Stimulated activated CD8-positive, alpha-beta memory T cell treated with anti-CD3 and anti-CD28 coated beads, Interleukin-7, amount 100 ng/mL, for 1 hour (primary cell): ENCODE measurements around the gene DAO.
"Not testable (repeated sequence)": the region's sequence is repeated elsewhere in the genome, so short reads cannot be mapped to it uniquely, and the experiment has no call there.

Source experiments
- DNase-seq, 2 donors: peaks; one replicate each; pipeline ENCODE4 v3.0.0-alpha.2; 2020; ENCODE audit warnings: low read depth in 2 of 2

DAO gene

DNA sequence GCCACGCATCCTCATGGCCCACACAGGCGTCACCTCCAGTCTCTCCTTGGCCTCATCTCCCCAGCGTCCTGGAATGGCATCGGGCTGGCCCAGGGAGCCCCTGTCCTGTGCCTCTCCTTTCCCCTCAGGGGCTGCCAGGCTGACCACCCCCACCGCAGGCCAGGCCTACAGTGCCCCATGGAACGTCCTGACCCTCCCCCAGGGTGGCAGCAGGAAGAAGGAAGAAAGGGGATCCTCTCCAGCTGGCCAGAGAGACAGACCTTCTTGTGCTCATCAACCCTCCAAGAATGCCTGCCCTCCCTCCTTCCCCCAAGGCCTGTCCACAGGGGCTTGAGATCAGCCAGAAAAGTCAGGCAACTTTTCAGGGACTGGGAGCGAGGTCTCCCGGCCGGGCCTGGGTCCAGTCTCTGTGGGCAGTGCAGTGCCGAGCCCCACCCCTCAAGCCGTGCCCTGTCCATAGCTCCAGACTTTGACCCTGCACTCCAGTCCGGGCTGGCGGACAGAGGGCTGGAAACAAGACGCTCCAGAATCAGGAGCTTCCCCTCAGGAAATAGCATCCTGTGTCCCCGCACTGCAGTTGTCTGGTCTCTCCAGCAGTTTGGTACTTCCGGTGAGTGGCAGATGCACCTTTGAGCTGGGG lies at the start of gene DAO:
Gene DAO (plus strand): TSS at position 478 of the 640 bp plus-strand sequence. CDS start 4,915 bp downstream, outside the sequence.
- no peak for DNase-seq

DNA sequence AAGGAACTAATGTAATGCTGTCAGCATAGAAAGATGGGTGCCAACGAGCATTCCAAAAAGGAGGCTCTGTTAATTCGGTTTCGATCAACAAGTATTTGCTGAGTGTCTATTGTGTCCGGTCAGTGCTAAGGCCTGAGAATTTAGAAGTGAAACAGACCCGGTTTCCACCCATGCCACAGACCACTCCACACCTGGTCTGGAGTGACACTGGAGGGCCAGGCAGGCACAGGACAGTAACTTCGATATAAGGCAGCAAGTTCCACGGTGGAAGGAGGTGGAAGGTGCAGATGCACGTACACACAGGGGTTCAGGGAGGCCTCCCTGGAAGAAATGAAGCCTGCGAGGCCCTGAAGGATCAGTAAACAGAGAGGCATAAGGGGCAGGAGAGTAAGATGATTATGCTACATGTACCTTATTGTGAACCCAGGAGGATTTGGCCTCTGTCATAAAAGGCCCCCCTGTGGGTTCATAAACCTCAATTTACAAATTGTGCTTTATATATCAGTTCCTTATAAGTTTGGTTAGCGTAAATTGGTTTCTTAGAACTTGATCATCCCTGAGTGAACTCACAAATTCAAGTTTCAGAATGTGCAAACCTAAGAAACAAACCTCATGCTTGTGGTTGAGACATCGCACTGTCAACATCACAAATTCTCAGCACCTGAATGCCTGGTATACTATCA lies 48.4 kb upstream of the DAO start:
- no peak for DNase-seq

DNA sequence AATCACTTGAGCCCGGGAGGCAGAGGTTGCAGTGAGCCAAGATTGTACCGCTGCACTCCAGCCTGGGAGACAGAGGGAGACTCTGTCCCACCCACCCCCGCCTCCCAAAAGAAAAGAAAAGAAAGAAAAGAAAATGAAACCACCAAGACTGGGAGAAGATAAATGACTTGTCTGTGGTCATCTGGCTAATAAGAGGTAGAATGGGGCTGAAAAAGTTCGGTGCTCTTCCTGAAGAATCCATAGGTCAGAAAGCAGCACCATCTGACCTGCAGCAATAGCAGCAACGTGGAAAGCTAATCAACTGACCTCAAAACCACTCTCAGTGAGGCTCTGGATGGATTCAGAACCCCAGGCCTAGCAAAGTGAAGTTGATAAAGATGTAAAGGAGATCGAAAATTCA lies 47.7 kb upstream of the DAO start:
- no peak for DNase-seq

DNA sequence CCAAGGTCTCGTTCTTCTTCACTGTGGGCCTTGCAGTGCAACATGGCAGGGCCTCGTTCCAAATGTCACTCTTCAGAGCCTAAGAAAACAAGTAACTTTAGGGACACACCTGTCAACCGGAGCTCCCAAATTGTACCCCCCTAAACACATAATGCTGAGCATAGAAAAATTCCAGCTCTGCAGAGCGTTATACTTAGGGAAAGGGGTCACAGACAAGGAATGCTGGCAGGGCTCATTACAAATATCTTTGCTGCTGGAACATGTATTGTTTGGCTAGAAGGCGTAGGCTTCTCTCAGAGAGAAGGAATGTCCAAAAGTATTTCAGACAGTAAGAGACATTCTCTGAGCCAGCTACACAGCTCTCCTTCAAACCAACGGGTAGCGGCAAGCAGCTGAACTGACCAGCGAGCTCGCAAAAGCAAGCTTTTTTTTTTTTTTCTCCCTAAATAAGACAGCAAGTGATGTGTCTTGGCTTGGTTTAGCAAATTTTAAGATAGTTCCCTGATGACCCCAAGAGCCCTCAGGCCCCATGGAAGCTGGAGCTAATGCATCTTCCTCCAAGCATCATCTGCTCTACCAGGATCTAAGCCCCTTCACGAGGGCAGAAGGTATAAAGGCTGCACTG lies 47.0 kb upstream of the DAO start:
- no peak for DNase-seq

DNA sequence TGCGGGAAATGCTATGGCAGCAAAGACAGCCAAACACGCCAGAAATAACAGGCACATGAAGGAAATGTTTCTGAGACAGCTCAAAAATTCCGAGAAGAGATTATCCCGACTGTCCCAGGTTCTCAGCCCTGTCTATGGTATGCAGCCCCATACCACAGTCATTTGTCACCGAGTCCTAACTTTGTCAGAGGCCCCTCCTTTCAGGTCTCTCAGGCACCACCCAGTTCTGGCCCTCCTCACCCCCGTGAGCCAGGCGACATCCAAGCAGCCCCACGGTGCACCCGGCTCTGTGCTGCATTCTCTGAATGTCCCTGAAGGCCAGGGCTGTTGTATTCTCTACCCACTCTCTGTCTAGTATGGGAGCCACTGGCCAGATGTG lies 46.5 kb upstream of the DAO start:
- DNase-seq: no peak

DNA sequence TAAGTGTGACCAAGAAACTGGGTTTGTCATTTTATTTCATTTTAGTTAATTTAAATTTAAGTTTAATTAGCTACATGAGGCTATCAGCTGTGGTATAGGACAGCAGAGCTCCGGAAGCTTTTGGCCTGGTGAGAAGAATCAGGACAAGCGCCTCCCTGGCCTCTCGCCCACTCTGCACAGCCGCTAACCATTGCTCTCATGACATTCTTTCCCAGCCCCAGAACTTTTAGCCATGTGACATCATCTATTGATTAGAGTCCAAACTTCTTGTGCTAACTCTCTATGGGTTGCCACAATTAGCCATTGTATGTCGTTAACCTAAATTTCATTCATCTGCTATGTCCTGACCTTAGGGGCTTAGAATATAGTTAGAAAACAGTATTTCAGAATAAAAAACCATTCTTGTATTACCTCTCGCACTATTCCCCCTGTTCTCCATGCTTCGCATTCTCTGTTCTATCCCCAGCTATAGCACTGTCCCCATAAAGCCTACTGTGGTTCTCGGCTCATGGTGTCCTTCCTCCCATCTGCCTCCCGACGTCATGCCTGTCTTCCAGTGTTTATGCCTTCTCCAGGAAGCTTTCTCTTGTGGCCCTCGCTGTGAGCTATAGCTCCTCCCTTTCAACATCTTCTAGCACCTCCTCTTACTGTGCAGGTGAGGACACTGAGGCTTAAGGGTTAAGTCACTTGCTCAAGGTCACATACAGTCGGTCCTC lies 46.0 kb upstream of the DAO start:
- no peak for DNase-seq

DNA sequence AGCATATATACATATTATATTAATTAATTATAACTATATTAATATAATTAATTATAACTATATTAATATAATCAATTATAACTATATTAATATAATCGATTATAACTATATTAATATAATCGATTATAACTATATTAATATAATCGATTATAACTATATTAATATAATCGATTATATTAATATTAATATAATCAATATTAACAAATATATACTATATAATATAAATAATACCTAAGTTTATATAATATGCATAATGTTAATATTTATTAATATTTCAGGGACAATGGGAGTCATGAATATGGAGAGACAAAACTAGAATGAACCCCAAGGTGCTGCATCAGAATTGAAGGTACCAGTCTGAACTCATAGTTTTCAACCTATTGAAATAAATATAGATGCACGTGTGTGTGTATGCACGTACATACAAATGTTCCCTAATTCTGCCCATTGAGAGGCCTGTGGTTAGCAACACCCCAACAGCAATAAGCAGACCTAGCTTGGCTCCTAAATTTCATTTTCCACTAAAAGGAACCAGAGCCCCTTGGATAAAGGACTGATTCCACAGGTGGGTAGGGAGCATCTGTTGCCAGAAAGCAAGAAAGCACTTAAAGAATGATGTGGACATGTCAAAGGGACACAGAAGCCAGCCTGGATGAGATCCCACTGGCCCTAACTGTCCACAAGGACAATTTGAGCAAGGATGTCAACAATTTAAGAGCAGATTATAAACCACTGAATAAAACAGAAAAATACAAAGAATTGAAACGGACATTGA lies 43.8 kb upstream of the DAO start:
- no peak for DNase-seq

DNA sequence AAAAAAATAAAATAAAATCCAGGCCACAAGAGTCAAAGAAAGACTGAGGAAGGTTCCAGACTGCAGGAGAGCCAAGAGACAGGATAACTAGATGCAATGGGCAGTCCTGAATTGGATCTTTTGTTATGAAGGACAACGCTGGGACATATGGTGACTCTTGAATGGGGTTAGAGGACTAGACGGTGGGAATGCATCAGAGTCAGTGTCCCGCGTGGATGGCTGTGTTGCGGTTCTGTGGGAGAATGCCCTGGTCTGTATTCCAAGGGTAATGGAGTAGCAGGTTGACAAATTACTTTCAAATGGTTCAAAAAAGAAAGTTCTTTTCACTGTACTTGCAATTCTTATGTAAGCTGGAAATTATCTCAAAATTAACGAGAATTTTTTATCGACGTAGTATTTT lies 42.7 kb upstream of the DAO start:
- no peak for DNase-seq

DNA sequence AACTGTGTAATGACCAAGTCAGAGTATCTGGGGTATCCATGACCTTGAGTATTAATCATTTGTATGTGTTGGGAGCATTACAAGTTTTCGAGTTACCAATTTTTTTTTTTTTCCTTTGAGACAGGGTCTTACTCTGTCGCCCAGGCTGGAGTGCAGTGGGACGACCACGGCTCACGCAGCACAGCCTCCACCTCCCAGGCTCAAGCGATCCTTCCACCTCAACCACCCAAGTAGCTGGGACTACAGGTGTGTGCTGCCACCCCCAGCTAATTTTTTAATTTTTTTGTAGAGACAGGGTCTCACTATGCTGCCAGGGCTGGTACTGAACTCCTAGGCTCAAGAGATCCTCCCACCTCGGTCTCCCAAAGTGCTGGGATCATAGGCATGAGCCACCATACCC lies 42.2 kb upstream of the DAO start:
- no peak for DNase-seq

DNA sequence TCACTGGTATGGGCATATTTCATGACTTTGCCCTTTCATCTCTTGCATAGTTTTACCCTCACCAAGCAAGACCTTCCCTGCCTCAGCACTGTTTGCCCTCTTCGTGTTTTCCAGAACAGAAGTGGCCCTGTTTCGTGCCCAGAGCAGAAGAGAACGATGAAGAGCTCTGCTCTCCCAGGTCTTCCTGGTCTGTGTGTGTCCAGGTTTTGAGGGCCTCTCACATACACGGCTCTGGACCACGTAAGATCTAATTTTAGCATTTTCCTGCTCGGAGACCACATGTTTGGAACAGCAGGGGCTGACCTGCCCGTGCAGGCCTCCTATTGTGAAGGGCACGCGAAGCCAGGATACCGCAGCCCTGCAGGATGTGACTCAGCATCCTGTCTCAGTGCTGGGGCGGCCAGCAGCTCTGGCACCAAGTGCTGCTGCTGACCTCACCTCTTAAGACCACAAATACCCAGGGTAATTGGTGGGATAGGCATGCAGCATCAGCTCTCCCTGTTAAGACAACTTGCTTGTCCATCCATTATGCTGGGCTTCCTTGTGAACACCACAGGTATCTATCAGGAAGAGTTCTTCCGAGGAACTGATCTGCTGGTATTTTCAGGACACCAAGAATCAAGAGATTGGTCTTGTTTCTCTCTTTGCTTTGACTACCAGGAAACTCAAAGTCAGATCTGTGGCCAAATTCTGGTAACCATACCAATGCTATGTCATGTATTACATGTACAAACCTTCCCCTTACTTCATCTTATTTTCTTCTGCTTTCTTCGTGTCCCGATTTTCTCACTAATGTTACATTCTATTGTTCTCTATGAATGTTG lies 41.5 kb upstream of the DAO start:
- DNase-seq: peak; percentile 38 to 46

DNA sequence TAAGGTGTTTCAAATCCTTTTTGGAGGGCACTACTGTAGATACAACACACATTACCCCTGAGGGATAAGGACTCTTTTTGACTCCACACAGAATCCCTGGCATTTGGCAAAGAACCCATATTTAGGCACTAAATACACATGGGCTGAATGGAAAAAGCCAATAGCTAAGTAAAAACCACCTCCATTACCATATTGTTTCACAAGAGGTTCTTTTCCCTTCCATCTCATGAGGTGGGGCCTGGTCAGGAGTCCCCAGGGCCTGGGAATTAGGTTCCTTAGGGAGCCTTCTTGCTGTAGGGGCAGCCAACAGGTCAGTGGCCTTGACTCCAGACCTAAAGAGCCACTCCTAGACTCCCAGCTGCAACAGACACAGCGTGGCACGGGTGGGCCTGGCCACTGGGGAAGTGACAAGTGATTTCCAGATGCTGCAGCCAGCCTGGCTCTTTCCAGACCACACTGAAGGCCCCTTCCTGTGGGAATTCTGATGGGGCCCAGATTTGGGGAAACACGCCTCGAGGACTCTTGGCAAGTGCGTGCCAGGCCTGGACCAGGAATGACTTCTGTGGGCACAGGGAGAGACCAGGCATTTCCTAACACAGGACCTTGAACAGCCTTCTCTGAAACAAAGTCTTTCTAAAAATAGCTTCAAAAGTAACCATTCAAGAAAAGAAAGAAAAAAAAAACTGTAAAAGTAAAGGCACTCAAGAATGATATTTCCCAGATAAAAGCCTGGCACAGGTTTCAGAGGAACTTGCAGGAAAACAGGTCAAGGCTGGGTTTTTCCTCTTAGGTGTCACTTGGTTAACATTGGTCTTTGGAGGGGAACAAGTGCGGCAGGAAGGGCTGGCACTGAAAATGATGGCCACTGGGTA lies 40.6 kb upstream of the DAO start:
- DNase-seq: no peak

DNA sequence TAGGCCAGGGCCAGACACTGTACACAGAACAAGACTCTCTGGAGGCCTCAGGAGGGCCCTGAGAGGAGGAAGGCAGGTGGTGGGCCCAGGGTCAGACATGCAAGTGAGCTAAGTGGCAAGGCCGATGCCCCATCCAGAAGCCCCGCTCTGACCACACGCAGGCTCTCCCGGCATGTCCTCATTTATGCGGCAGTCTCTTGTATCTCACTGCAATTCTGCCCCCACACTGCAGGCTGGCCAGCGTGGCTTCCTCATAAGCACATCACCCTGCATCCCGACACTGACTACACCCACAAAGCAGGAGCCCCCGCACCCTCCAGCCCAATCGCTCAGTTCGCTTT lies 40.0 kb upstream of the DAO start:
- DNase-seq: no peak

DNA sequence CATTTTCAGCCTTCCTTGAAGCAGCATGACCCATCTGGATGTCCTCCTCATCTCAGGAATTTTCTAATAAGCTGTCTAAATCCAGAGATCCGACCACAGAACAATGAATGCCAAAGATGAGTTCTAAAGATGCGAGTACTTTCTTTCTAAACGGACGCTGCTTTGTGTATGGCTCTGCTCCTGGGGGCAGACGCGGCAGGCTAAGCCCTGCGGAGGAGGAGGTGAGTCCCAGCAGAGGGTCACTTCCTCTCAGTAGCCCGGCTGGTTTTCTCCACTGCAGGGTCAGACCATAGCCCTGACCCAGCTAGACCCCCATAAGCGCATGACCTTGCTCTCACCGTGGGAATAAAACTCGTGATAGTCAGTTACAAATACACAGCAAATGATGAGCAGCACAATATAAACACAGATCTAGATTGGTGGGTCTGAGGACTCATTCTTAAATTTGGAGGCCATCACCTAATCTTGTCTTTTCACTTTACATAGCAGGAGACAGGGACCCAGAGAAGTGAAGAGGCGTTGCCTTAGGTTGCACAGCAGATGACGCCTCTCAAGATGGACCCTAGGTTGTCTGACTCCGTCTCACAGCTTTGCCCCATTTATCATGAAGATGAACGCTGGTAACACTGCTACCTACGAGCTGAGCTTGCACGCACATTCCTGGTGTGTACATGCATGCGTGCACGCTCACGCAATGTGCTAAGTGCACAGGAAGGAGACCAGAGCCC lies 39.1 kb upstream of the DAO start:
- no peak for DNase-seq

DNA sequence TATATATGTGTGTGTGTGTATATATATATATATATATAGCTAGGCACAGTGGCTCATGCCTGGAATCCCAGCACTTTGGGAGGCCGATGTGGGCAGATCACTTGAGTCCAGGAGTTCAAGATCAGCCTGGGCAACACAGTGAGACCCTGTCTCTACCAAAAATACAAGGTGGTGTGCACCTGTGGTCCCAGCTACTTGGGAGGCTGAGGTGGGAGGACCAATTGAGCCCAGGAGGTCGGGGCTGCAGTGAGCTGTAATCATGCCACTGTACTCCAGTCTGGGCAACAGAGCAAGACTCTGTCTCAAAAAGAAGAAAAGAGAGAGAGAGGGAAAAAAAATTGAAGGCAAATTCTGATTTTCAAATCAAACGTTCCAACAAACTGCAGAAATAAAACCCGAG lies 38.1 kb upstream of the DAO start:
- not testable (repeated sequence) for DNase-seq

DNA sequence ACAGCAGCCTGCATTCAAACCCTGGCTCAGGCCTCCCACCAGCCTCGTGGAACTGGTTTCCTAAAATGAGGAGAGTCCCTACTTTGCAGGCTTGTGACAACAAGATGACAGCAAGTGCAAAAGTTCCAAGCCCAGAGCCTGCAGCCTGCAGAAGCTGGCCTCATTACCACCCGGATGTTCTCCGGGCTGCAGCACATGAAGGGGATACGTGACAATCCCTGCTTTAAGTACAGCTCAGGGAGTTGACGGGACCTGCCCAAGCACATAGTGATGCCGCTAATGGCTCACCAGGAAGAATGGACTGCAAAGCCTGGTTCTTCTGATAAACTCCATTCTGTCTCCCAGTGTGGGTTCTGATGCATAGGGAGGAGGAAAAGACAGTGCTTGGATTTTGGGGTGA lies 37.5 kb upstream of the DAO start:
- DNase-seq: no peak

DNA sequence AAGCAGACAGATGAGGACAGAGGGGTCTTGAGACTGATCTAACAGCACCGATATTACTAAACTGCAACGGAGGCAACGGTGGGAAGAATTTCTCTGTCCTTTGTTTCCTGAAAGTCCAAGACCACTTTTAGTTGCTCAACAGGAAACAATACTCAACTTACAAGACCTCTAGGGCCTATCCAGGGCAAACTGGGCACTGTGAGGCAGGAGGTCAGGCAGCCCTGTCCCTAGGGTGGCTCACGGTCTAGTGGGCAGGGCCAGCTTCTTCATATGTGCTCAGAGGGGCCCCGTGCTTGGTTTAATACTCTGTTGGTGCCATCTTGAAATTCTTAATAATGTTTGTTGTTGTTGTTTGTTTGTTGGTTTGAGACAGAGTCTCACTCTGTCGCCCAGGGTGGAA lies 36.7 kb upstream of the DAO start:
- DNase-seq: no peak

DNA sequence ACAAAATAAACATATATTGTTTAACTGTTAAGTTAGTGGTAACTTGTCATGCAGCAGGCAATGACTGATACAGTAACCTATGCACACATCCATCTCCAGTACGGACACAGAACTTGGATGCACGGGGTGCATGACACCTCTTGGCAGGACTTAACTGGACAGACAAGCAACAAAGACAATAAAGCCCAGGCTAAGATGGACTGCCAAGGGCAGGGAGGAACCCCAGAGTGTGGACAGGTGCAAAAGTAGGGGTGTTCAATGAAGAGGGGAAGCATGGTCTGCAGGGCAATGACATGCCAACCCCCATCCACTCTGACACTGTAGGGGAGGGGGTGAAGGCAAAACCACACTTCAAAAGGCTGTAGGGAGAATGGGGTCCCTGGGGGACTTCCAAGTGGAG lies 34.2 kb upstream of the DAO start:
- no peak for DNase-seq

DNA sequence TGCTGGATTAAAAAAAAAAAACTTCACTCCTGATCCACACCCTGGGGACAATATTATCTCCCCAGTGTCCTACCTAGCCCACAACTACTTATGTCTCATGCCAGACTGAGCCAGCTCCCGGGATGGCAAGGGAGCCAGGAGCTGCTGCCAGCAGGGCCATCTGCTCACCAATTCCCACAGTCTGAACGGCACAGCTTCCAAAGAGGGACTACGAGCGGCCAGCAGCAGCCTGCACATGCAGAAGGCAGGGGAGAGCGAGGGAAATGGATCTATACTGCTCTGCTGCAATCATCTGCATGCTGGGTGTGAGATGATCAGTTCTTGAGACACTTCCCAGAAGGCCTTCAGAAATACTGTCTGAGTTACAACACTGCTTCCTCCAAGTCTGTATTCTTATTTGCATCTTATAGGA lies 33.6 kb upstream of the DAO start:
- no peak for DNase-seq

DNA sequence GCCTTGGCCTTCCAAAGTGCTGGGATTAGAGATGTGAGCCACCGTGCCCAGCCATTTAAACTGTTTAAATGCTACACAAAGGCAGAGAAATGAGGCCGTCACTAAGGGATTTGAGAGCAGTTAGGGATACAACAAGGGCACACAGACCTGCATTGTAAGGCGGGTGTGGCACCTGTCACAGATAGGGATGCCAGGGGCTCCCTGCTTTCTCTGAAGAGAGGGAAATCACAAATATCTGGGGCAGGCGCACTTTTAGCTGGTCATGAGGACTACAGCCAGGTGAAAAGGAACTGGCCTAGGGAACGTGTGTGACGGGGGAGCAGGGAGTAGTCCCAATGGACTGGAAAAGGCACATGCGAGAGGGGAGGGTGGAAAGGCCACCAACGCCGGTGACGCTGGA lies 32.2 kb upstream of the DAO start:
- no peak for DNase-seq

DNA sequence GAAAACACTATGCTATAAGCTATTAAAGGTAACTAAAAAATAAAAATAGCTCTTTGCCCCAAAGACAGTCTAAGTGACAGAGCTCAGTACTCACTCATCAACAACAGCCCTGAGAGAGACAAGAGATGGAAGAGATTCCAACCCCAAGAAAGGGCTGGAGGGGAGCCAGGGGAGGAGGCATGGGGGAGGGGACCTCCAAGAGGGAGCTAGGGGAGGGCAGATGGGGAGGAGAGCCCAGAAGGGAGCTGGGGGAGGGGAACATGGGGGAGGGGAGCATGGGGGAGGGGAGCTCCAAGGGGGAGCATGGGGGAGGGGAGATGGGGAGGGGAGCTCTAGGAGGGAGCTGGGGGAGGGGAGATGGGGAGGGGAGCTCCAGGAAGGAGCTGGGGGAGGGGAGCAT lies 30.2 kb upstream of the DAO start:
- DNase-seq: no peak
